IMR-90 (cell line): ENCODE results near the gene CXCR3. TPM values are rescaled to one million over a fixed set of nuclear protein-coding genes. Genes with fewer than 3 reads are reported as not detected.
A peak's percentile ranks its signal among the peaks of the same experiment; 100 is the strongest.

Source experiments
- ATAC-seq: fragments of 200-7000 bp; cut with Tn5 transposase; 2 replicates; pipeline ENCODE4 v1.9.1; 2020; ENCODE audit warnings: low read depth, mild to moderate bottlenecking, moderate library complexity
- BruUV-seq: library from RNA; stranded (reverse); fragments of 400-500 nt; replicated peaks from 2 replicates; lab custom pipeline; 2021; lab: Mats Ljungman, UMichigan
- CTCF ChIA-PET: fragments of 300-600 bp; formaldehyde crosslinking; extraction: SDS; loops from one replicate; lab custom pipeline; 2021; ENCODE audit warnings: antibody characterized with exemption; lab: Yijun Ruan, JAX
- POLR2A ChIA-PET: fragments of 300-600 bp; sonication (Branson Sonifier 250); formaldehyde crosslinking; loops from one replicate; lab custom pipeline; 2022; ENCODE audit warnings: antibody characterized with exemption; ENCODE audit not compliant: unreplicated experiment; lab: Charles Lee
- DNase-seq: peaks from one replicate; pipeline ENCODE4 v3.0.0; 2013
- H2AFZ ChIP-seq: replicated peaks from 2 replicates; pipeline ENCODE3; 2013; ENCODE audit warnings: low read length, mild to moderate bottlenecking; ENCODE audit not compliant: poor library complexity
- H2AK5ac ChIP-seq: 2 replicates; pipeline ENCODE4 v1.6.1; 2013; ENCODE audit warnings: low read depth, low read length, inconsistent platforms
- H2AK9ac ChIP-seq: replicated peaks from 2 replicates; pipeline ENCODE3; 2013; ENCODE audit warnings: mild to moderate bottlenecking, low read depth, low read length, moderate library complexity; ENCODE audit not compliant: poor library complexity
- H2BK120ac ChIP-seq: 2 replicates; pipeline ENCODE4 v1.6.1; 2013; ENCODE audit warnings: low read depth, low read length, inconsistent platforms
- H2BK15ac ChIP-seq: 3 replicates; pipeline ENCODE4 v1.6.1; 2013; ENCODE audit warnings: low read depth, low read length, inconsistent platforms
- H2BK20ac ChIP-seq: 2 replicates; pipeline ENCODE4 v1.6.1; 2013; ENCODE audit warnings: low read depth, mild to moderate bottlenecking, inconsistent platforms, low read length, moderate library complexity
- H2BK5ac ChIP-seq: 2 replicates; pipeline ENCODE4 v1.6.1; 2013; ENCODE audit warnings: mild to moderate bottlenecking, low read depth, low read length, inconsistent platforms; ENCODE audit not compliant: poor library complexity, severe bottlenecking
- H3K14ac ChIP-seq: replicated peaks from 2 replicates; pipeline ENCODE4 v1.6.1; 2013; ENCODE audit warnings: low read depth, low read length, inconsistent platforms
- H3K18ac ChIP-seq: 2 replicates; pipeline ENCODE4 v1.6.1; 2013; ENCODE audit warnings: low read depth, low read length, control low read depth
- H3K23ac ChIP-seq: 2 replicates; pipeline ENCODE4 v1.6.1; 2013; ENCODE audit warnings: low read depth, low read length, inconsistent platforms
- H3K27ac ChIP-seq: 2 replicates; pipeline ENCODE4 v1.5.1; 2013; ENCODE audit warnings: mild to moderate bottlenecking, control low read depth, low read length; ENCODE audit not compliant: insufficient read depth
- H3K27me3 ChIP-seq: 2 replicates; pipeline ENCODE4 v1.6.1; 2013; ENCODE audit warnings: low read length; ENCODE audit not compliant: control insufficient read depth, insufficient read depth
- H3K36me3 ChIP-seq: 2 replicates; pipeline ENCODE4 v1.6.1; 2013; ENCODE audit warnings: low read length, mixed read lengths; ENCODE audit not compliant: control insufficient read depth, insufficient read depth
- H3K4ac ChIP-seq: 2 replicates; pipeline ENCODE4 v1.6.1; 2013; ENCODE audit warnings: low read depth, low read length, inconsistent platforms
- H3K4me1 ChIP-seq: 2 replicates; pipeline ENCODE4 v1.6.1; 2013; ENCODE audit warnings: low read length, mixed read lengths; ENCODE audit not compliant: control insufficient read depth, insufficient read depth
- H3K4me2 ChIP-seq: 2 replicates; pipeline ENCODE4 v1.6.1; 2013; ENCODE audit warnings: low read depth, mild to moderate bottlenecking, control low read depth, low read length, moderate library complexity
- H3K4me3 ChIP-seq: 2 replicates; pipeline ENCODE4 v1.5.1; 2013; ENCODE audit warnings: low read depth, mild to moderate bottlenecking, control low read depth, low read length, moderate library complexity; ENCODE audit not compliant: insufficient read depth
- H3K56ac ChIP-seq: 2 replicates; pipeline ENCODE4 v1.6.1; 2013; ENCODE audit warnings: low read length, inconsistent platforms; ENCODE audit not compliant: insufficient read depth; ENCODE audit errors: extremely low read depth
- H3K79me1 ChIP-seq, 2 experiments: 2 replicates each; pipeline ENCODE4 v1.6.1; 2013; ENCODE audit warnings: low read length in 2 of 2, inconsistent platforms in 1 of 2, low read depth in 1 of 2
- H3K9ac ChIP-seq: 2 replicates; pipeline ENCODE4 v1.6.1; 2013; ENCODE audit warnings: low read depth, low read length, control low read depth
- H3K9me1 ChIP-seq: 2 replicates; pipeline ENCODE4 v1.6.1; 2013; ENCODE audit warnings: low read length, inconsistent platforms; ENCODE audit not compliant: insufficient read depth
- H3K9me3 ChIP-seq: 2 replicates; pipeline ENCODE4 v1.6.1; 2013; ENCODE audit warnings: low read length; ENCODE audit not compliant: control insufficient read depth, insufficient read depth
- H4K20me1 ChIP-seq: 2 replicates; pipeline ENCODE4 v1.6.1; 2013; ENCODE audit warnings: low read length, inconsistent platforms; ENCODE audit not compliant: insufficient read depth
- H4K5ac ChIP-seq: 2 replicates; pipeline ENCODE4 v1.6.1; 2013; ENCODE audit warnings: mild to moderate bottlenecking, low read depth, low read length, control low read depth
- H4K8ac ChIP-seq, 2 experiments: 2 replicates each; pipeline ENCODE4 v1.6.1; 2013; ENCODE audit warnings: low read depth in 2 of 2, low read length in 2 of 2, control low read depth in 1 of 2, inconsistent platforms in 1 of 2
- H4K91ac ChIP-seq: 2 replicates; pipeline ENCODE4 v1.6.1; 2013; ENCODE audit warnings: low read depth, low read length, inconsistent platforms; ENCODE audit not compliant: insufficient read depth
- BHLHE40 ChIP-seq: fragments of 150-350 bp; IDR thresholded peaks from 2 replicates; pipeline ENCODE4 v1.6.1; 2016; ENCODE audit warnings: mild to moderate bottlenecking, low read depth, low read length
- CEBPB ChIP-seq: IDR thresholded peaks from 2 replicates; pipeline ENCODE4 v1.6.1; 2012; ENCODE audit warnings: low read depth, low read length, improper control_type of control experiment
- CHD1 ChIP-seq: IDR thresholded peaks from 2 replicates; pipeline ENCODE4 v1.6.1; 2012; ENCODE audit warnings: low read depth, low read length, improper control_type of control experiment
- ELK1 ChIP-seq: fragments of 150-350 bp; IDR thresholded peaks from 2 replicates; pipeline ENCODE4 v1.6.1; 2016; ENCODE audit warnings: low read depth, mild to moderate bottlenecking, low read length, moderate library complexity, borderline replicate concordance
- FOS ChIP-seq: fragments of 150-350 bp; IDR thresholded peaks from 2 replicates; pipeline ENCODE4 v1.6.1; 2016; ENCODE audit warnings: low read depth, low read length
- MAFK ChIP-seq: IDR thresholded peaks from 2 replicates; pipeline ENCODE4 v1.6.1; 2012; ENCODE audit warnings: low read depth, low read length, improper control_type of control experiment
- MAZ ChIP-seq: IDR thresholded peaks from 2 replicates; pipeline ENCODE4 v1.6.1; 2012; ENCODE audit warnings: low read depth, mild to moderate bottlenecking, low read length, improper control_type of control experiment, moderate library complexity, borderline replicate concordance
- MXI1 ChIP-seq: IDR thresholded peaks from 2 replicates; pipeline ENCODE4 v1.6.1; 2012; ENCODE audit warnings: low read depth, mild to moderate bottlenecking, low read length, moderate library complexity, borderline replicate concordance
- NFE2L2 ChIP-seq: fragments of 150-350 bp; IDR thresholded peaks from 2 replicates; pipeline ENCODE4 v1.6.1; 2016; ENCODE audit warnings: low read depth, mild to moderate bottlenecking, low read length
- POLR2A ChIP-seq: IDR thresholded peaks from 2 replicates; pipeline ENCODE4 v1.6.1; 2012; ENCODE audit warnings: mild to moderate bottlenecking, low read depth, low read length
- RAD21 ChIP-seq: IDR thresholded peaks from 2 replicates; pipeline ENCODE4 v1.6.1; 2012; ENCODE audit warnings: low read length, improper control_type of control experiment
- RCOR1 ChIP-seq: IDR thresholded peaks from 2 replicates; pipeline ENCODE4 v1.6.1; 2012; ENCODE audit warnings: mild to moderate bottlenecking, low read length, improper control_type of control experiment; ENCODE audit not compliant: insufficient replicate concordance
- RFX5 ChIP-seq: IDR thresholded peaks from 2 replicates; pipeline ENCODE4 v1.8.0; 2012; ENCODE audit warnings: low read depth, mild to moderate bottlenecking, low read length, moderate library complexity
- USF2 ChIP-seq: fragments of 150-350 bp; IDR thresholded peaks from 2 replicates; pipeline ENCODE4 v1.6.1; 2017; ENCODE audit warnings: mild to moderate bottlenecking, antibody characterized with exemption, low read length, low read depth
- WGBS, 2 experiments: methylation state at CpG; one replicate each; pipeline versions ENCODE4 v1.1.5 to v1.1.7; 2013; ENCODE audit warnings: missing lambda C conversion rate in 2 of 2; ENCODE audit not compliant: insufficient read length in 1 of 2; ENCODE audit errors: extremely low coverage in 2 of 2; 5-methylcytosine and 5-hydroxymethylcytosine counted together
- dilution Hi-C: fragments of 300-500 bp; cut with HindIII; formaldehyde crosslinking; loops from one replicate; pipeline ENCODE4 v1.14.3; 2018; ENCODE audit warnings: low sequenced_read_pairs; ENCODE audit not compliant: unreplicated experiment
- in situ Hi-C: fragments of 300-500 bp; cut with MboI; formaldehyde crosslinking; loops from 3 replicates; pipeline ENCODE4 v1.14.3; 2019; ENCODE audit warnings: low sequenced_read_pairs, inconsistent platforms, mixed read lengths
- intact Hi-C: fragments of 100-400 bp; cut with micrococcal nuclease; formaldehyde crosslinking; loops from 2 replicates; pipeline ENCODE4 v1.10.0; 2022
- polyA plus RNA-seq, 3 experiments: library from polyadenylated mRNA; depleted of rRNA; stranded (reverse); fragments of >200 nt; gene quantifications; 2 replicates each; pipeline ENCODE4 v1.2.3, GENCODE V29; 2012; ENCODE audit warnings: low replicate concordance in 1 of 3
- total RNA-seq: library from RNA; depleted of rRNA; stranded (reverse); fragments of >200 nt; gene quantifications from 2 replicates; pipeline ENCODE4 v1.2.3, GENCODE V29; 2012
- TF ChIP-seq, protein P1 (sequence below): conservative IDR thresholded peaks from 2 replicates; pipeline ENCODE4 v1.5.1; 2012; ENCODE audit warnings: mild to moderate bottlenecking, low read depth, low read length, improper control_type of control experiment

The CXCR3 gene
- total and polyA plus RNA-seq, 2 of the 4 experiments (the other 2 are of a cell fraction) = not detected

DNA sequence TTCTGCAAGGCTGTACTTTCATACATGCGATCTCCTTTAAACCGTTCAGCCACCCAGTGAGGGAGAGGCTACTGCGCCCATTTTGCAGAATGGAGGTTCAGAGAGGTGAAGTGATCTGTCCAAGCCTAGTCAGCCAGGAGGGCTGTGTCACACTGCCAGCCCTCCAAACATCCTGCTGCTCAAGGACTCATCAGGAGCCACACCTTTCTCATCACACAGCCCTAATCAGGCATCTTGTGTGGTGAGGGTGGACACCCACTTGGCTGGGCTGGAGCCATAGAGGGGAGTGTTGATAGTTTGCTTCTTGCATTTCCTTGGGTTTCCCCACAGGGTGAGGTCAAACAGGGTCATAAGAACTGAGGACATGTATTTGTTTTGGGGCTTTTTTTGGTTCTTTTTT lies 5.4 kb upstream of the CXCR3 start:
- ChIA-PET POLR2A (no interaction called here), CTCF (no interaction called here)
- H3K9ac ChIP-seq = no peak overlapping the region
- H2BK120ac ChIP-seq = no peak overlapping the region
- H3K27me3 ChIP-seq = peaks cover 3% of the 10 kb centered on the region
- intact Hi-C loops = no loop called here
- H3K79me1 ChIP-seq = no peaks in the 10 kb centered on the region
- H3K18ac ChIP-seq = no peak overlapping the region
- H4K91ac ChIP-seq = no peak overlapping the region
- no peak overlapping the region for H2BK5ac ChIP-seq
- no peak overlapping the region for H3K4me3 ChIP-seq
- H2BK20ac ChIP-seq = no peak overlapping the region
- no peaks in the 10 kb centered on the region for H3K36me3 ChIP-seq
- H4K5ac ChIP-seq = no peak overlapping the region
- H3K14ac ChIP-seq = no peak overlapping the region
- H2BK15ac ChIP-seq = no peak overlapping the region
- no peaks in the 10 kb centered on the region; the same call in 1 of the 2 replicates for H3K9me3 ChIP-seq
- TF ChIP-seq RCOR1 (no peak), USF2 (no peak), RAD21 (no peak), CHD1 (no peak), MAZ (no peak), CEBPB (no peak), NFE2L2 (no peak), MXI1 (no peak), FOS (no peak), ELK1 (no peak), POLR2A (no peak), BHLHE40 (no peak), RFX5 (no peak), MAFK (no peak)
- TF ChIP-seq, protein P1, sequence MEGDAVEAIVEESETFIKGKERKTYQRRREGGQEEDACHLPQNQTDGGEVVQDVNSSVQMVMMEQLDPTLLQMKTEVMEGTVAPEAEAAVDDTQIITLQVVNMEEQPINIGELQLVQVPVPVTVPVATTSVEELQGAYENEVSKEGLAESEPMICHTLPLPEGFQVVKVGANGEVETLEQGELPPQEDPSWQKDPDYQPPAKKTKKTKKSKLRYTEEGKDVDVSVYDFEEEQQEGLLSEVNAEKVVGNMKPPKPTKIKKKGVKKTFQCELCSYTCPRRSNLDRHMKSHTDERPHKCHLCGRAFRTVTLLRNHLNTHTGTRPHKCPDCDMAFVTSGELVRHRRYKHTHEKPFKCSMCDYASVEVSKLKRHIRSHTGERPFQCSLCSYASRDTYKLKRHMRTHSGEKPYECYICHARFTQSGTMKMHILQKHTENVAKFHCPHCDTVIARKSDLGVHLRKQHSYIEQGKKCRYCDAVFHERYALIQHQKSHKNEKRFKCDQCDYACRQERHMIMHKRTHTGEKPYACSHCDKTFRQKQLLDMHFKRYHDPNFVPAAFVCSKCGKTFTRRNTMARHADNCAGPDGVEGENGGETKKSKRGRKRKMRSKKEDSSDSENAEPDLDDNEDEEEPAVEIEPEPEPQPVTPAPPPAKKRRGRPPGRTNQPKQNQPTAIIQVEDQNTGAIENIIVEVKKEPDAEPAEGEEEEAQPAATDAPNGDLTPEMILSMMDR = no peak
- H2AK5ac ChIP-seq = no peak overlapping the region
- DNase-seq (no peak), ATAC-seq (no peak)
- no peak overlapping the region for H3K27ac ChIP-seq
- no peak overlapping the region for H3K23ac ChIP-seq
- no peaks in the 10 kb centered on the region; the same call in 1 of the 2 replicates for H3K4me1 ChIP-seq
- dilution Hi-C loops = no loop called here
- H3K56ac ChIP-seq = no peak overlapping the region
- no peak overlapping the region for H2AK9ac ChIP-seq
- no peaks in the 10 kb centered on the region for H4K20me1 ChIP-seq
- H4K8ac ChIP-seq = no peak overlapping the region
- no CpG with 5 or more reads among the region's 3 CpGs for WGBS, 2 experiments
- no peak overlapping the region for H3K4me2 ChIP-seq
- H3K4ac ChIP-seq = no peak overlapping the region
- no TSS peak for BruUV-seq
- no peaks in the 10 kb centered on the region for H3K9me1 ChIP-seq
- in situ Hi-C loops = no loop called here
- peak overlapping the region; percentile 1 for H2AFZ ChIP-seq
